GM21619 (cell line): ENCODE measurements around the gene LARP4.
"Not testable (repeated sequence)": the region's sequence is repeated elsewhere in the genome, so short reads cannot be mapped to it uniquely, and the experiment has no call there.

Experiments
- ATAC-seq: cut with Tn5 transposase; IDR thresholded peaks from one replicate; pipeline ENCODE4 v1.9.1; 2021; ENCODE audit not compliant: unreplicated experiment

Gene LARP4

DNA sequence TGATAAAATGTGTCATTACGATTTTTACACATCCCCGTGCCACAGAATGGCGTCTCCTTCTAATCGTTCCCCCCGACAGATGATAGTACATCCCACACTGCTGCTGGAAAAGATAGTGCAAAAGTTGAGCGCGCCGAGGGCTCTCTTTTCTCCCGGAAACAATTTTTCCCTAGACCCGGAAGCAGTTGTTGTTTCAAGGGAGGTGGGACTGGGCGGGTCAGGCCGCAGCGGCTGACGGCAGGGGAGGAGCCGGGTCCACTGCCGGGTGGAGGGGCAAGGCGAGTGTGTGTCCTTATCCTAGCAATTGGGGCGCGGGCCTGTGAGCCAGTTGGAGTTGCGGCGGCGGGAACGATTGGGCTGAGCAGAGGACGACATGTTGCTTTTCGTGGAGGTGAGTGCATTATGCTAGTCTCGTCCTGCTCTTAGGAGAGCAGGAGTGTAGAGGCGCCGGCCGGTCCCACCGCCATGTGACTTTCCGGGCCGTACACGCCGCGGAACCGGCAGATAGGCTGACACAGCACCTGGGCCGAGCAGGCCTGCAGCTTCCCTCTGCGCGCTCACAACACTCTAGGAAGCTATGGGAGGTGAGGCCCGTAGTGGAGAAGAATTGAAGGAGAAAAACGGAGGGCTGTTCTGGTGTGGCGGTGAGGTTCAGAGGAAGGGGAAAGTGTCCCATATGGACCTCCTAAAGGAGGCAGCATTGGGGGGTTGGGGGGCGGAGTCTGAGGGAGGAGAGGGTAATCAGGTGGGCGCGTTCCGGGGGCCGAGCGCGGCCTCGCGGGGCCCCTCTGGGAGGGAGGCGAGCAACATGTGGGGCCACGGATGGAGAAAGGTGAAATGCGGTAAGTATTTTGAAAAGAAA, at the start of gene LARP4:
Gene LARP4 (plus strand): TSS at position 248 of the 862 bp plus-strand sequence. CDS start 126 bp downstream, at position 374.
- ATAC-seq: peak; percentile 96

- ATAC-seq: no peak
Measured at GRCh38 chr12:50351120-50352043, 49.3 kb upstream of the LARP4 start.

GRCh38 chr12:50353404-50353803, 47.3 kb upstream of the LARP4 start:
- ATAC-seq: no peak

GRCh38 chr12:50353869-50354593, 46.7 kb upstream of the LARP4 start:
- ATAC-seq: no peak

- no peak for ATAC-seq
Measured at GRCh38 chr12:50354908-50355307, 45.8 kb upstream of the LARP4 start.

DNA sequence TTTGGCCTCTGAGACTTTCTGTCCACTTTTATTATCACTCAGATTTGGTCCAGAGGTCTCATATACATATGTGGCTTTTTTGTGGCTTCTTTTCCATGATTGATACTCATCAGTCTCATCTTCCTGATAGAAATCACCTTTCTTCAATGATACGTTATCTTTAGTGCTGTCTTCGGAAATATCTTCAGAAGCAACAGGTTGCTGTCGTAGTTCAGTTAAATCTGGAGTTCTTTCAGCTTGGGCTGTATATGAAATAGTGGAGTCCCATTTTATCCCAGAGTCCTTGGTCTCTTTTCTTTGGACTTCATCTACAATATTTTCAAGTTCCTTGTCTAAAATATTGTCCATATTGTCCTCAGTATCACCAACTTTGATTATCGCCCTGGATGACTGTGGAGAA, 45.3 kb upstream of the LARP4 start:
- ATAC-seq: no peak

DNA sequence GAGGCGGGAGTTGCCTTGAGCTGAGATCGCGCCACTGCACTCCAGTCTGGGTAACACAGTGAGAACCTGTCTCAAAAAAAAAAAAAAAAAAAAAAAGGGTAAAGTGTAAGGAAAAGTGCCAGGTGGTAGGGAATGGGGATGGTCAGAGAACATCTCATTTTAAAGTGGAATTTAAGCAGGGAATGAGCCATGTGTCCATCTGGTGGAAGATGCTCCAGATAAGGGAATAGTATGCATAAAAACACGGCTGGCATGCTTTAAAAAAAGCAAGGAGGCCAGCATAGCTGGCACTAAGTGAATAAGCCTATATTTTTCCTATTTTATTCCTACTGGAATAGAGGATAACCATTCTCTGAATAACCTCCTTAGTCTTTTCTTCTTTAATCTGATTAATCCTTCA, 38.0 kb upstream of the LARP4 start:
- no peak for ATAC-seq

- ATAC-seq: no peak
Measured at GRCh38 chr12:50363141-50363540, 37.5 kb upstream of the LARP4 start.

DNA sequence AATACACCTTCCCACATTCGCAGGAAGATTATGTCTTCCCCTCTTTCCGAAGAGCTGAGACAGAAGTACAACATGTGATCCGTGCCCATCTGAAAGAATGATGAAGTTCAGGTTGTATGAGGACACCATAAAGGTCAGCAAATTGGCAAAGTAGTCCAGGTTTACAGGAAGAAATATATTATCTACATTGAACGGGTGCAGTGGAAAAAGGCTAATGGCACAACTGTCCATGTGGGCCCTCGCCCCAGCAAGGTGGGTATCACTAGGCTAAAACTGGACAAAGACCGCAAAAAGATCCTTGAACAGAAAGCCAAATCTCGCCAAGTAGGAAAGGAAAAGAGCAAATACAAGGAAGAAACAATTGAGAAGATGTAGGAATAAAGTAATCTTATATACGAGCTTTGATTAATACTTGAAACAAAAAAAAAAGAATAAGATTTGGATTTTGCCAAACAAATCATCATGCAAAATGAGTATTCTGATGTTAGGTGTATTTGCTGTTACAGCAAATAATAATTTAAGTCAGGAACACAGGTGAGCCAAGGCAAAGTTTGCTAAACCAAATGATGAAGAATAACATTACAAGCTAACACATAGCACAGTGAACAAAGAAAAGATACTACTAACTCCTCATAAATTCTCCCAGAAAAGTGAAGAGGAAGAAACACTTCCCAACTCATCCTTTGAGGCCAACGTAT, 34.8 kb upstream of the LARP4 start:
- no peak for ATAC-seq

GRCh38 chr12:50370672-50371071, 30.0 kb upstream of the LARP4 start:
- ATAC-seq: not testable (repeated sequence)

DNA sequence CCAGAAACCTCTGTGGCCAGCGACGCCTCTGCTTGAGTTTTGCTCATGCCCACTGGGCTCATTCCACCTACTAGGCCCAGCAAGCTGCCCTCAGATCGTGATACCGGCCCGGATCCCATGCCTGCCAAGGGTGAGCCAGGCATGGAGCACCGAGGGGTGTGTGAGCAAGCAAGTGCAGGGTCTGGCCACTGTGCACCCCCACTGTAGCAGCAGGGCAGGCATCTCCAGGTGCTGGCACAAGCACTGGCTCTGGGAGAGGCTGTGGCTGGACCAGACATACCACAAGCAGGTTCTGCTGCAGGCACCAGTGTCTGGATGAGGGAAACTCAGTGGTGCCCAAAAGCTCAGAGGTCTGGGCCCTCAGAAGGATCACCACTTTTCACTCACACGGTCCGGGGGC, 24.9 kb upstream of the LARP4 start:
- no peak for ATAC-seq

DNA sequence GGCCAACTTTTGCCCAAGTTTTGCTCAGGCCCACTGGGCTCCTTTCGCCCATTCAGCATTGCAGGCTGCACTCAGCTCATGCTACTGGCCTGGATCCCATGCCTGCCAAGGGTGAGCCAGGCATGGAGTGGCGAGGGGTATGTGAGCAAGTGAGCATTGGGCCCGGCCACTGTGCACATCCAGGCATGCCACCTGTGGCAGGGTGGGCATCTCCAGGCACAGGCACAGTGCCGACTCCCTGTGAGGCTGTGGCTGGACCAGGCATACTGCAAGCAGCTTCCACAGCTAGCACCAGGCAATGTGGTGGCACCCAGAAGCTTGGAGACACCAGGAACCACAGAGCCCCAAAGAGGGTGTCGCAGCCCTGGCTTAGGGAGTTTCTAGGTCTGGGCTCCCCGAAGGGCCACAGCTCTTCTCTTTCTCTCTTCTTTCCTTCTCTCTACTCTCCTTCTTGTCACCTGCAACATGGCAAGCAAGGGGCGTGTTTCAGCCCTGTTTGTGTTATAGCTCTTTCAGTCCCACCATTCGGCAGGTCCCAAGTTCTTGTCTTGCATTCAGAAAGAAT, 19.8 kb upstream of the LARP4 start:
- ATAC-seq: no peak

DNA sequence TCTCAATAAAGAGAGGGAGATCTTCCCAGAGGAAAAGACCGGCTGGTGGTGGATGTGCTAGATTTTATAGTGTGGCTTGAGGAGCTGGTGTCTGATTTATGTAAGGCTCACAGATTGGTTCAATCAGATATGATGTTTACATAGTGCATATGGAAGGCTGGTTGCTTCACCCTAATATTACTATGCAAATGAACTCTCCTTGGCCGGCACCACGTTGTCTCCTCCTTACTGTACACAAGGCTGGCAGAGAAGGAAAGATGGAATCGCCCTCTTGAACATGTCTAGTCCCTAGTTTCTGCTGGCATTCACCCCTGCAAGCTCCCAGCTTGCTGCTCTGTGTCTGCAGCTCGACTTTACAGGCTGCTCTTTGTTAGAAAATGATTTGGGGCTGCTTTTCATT, 13.2 kb upstream of the LARP4 start:
- no peak for ATAC-seq

DNA sequence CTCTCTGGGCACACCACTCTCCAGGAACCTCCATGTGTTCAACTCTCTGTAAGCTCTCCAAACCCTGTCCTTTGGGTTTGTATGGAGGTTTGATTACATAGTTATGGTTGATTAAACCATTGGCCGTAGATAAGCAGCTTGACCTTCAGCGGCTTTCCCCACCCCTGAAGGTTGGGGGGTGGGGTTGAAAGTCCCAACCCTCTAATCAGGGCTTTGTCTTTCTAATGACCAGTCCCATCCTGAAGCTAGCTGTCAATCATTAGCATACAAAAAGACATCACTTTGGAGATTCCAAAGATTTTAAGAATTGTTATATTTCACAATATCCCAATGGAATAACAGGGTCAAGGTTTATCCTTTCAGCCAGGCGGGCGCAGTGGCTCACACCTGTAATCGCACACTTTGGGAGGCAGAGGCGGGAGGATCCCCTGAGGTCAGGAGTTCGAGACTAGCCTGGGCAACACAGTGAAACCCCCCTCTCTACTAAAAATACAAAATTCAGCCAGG, 12.7 kb upstream of the LARP4 start:
- ATAC-seq: no peak

- ATAC-seq: not testable (repeated sequence)
Measured at GRCh38 chr12:50388793-50389192, 11.9 kb upstream of the LARP4 start.

GRCh38 chr12:50390316-50390741, 10.4 kb upstream of the LARP4 start:
- no peak for ATAC-seq

DNA sequence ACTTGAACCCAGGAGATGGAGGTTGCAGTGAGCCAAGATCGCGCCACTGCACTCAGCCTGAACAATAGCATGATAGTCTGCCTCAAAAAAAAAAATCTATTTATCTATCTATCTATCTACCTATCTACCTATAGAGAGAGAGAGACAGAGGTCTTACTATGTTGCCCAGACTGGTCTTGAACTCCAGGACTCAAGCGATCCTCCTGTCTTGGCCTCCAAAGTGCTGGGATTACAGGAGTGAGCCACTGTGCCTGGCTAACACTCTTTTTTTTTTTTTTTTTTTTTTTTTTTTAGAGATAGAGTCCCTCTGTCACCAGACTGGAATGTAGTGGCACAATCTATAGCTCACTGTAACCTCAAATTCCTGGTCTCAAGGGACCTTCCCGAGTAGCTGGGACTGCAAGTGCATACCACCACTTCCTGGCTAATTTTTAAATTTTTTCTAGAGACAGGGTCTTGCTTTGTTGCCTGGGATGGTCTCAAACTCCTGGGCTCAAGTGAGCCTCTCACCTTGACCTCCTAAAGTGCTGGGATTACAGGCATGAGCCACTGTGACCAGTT, 6.1 kb upstream of the LARP4 start:
- no peak for ATAC-seq

DNA sequence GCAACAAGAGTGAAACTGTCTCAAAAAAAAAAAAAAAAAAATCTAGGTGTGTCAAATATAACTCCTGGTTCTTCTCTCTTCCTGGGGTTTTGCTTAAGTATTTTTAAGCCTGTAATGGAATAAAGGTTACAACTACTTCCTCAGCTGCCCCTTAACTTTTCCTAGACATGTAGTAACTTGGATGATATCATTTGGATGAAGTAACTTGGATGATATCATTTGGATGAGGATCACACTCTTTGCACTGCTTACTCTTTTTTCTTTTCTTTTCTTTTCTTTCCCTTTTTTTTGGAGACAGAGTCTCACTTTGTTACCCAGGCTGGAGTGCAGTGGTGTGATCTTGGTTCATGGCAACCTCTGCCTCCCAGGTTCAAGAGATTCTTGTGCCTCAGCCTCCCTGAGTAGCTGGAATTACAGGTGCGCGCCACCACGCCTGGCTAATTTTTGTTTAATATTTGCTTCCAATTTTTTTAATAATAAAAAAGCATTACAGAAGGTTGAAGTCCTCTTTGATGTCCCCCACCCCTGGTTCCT, 3.5 kb upstream of the LARP4 start:
- ATAC-seq: no peak

- no peak for ATAC-seq
Measured at GRCh38 chr12:50398931-50399330, 1.8 kb upstream of the LARP4 start.
